Subcutaneous adipose tissue (tissue), 4 donors: ENCODE data around the gene WNT10A. TPM values are rescaled to one million over a fixed set of nuclear protein-coding genes. Genes with fewer than 3 reads are reported as not detected.

Source experiments
- CTCF ChIP-seq: fragments of 450-650 bp; IDR thresholded peaks from one replicate; pipeline ENCODE4 v1.5.1; 2016; ENCODE audit warnings: low read depth, mild to moderate bottlenecking, control low read depth, antibody characterized with exemption, moderate library complexity
- total RNA-seq, 4 donors: library from RNA; depleted of rRNA; stranded (reverse); fragments of >200 nt; gene quantifications; one replicate each; pipeline ENCODE4 v1.1.0, GENCODE V29; 2016

The WNT10A gene
- total RNA-seq, 4 donors from 2014 or later = not detected

- no peak for TF ChIP-seq CTCF
Measured at GRCh38 chr2:218873359-218874194, 7.1 kb upstream of the WNT10A start.

GRCh38 chr2:218875692-218876246, 4.9 kb upstream of the WNT10A start:
- no peak for TF ChIP-seq CTCF

GRCh38 chr2:218876562-218877219, 4.0 kb upstream of the WNT10A start:
- TF ChIP-seq CTCF = no peak

- no peak for TF ChIP-seq CTCF
Measured at GRCh38 chr2:218877331-218877730, 3.3 kb upstream of the WNT10A start.

- TF ChIP-seq CTCF = no peak
Measured at GRCh38 chr2:218877891-218878290, 2.8 kb upstream of the WNT10A start.

- TF ChIP-seq CTCF = no peak
Measured at GRCh38 chr2:218878486-218878885, 2.2 kb upstream of the WNT10A start.

- TF ChIP-seq CTCF = no peak
Measured at GRCh38 chr2:218878926-218879761, 1.5 kb upstream of the WNT10A start.
